Measurements from ENCODE around the gene METTL4. TPM values are rescaled to one million over a fixed set of nuclear protein-coding genes. Genes with fewer than 3 reads are reported as not detected.

The METTL4 gene
- polyA plus RNA-seq, 3 donors from 2014 or later: 6.0 to 12.0 (median 6.8) TPM

GRCh38 chr18:2502880-2503279 is 68.4 kb downstream of the METTL4 start:
- DNase-seq: no peak
- H3K27me3 Mint-ChIP-seq (ENCODE audit: low read depth in 3 of 3): peaks cover 0 to 11% (median 4%) of the 10 kb centered on the region in 3 donors
- H3K9me3 Mint-ChIP-seq: no peaks in the 10 kb centered on the region
- no peaks in the 10 kb centered on the region for H3K36me3 Mint-ChIP-seq
- H3K27ac Mint-ChIP-seq: no peak overlapping the region
- H3K4me3 Mint-ChIP-seq: no peak overlapping the region
- no peaks in the 10 kb centered on the region for H3K4me1 Mint-ChIP-seq

- H3K27me3 Mint-ChIP-seq (ENCODE audit: low read depth in 3 of 3): peaks cover 0 to 11% (median 4%) of the 10 kb centered on the region in 3 donors
- H3K4me1 Mint-ChIP-seq: no peaks in the 10 kb centered on the region
- H3K27ac Mint-ChIP-seq: no peak overlapping the region
- H3K36me3 Mint-ChIP-seq: no peaks in the 10 kb centered on the region
- no peaks in the 10 kb centered on the region for H3K9me3 Mint-ChIP-seq
- H3K4me3 Mint-ChIP-seq: no peak overlapping the region
- DNase-seq: no peak
These were observed 68.9 kb downstream of the METTL4 start for GRCh38 chr18:2502394-2502793.

- peaks cover 0 to 8% (median 4%) of the 10 kb centered on the region in 3 donors for H3K27me3 Mint-ChIP-seq (ENCODE audit: low read depth in 3 of 3)
- H3K4me1 Mint-ChIP-seq: no peaks in the 10 kb centered on the region
- no peak for DNase-seq
- no peak overlapping the region for H3K4me3 Mint-ChIP-seq
- no peak overlapping the region for H3K27ac Mint-ChIP-seq
- no peaks in the 10 kb centered on the region for H3K9me3 Mint-ChIP-seq
- H3K36me3 Mint-ChIP-seq: no peaks in the 10 kb centered on the region
These were observed 73.5 kb downstream of the METTL4 start for GRCh38 chr18:2497797-2498196.

GRCh38 chr18:2495381-2495780 is 75.9 kb downstream of the METTL4 start:
- H3K36me3 Mint-ChIP-seq: no peaks in the 10 kb centered on the region
- no peaks in the 10 kb centered on the region for H3K4me1 Mint-ChIP-seq
- no peaks in the 10 kb centered on the region for H3K9me3 Mint-ChIP-seq
- peaks cover 0 to 10% (median 7%) of the 10 kb centered on the region in 3 donors for H3K27me3 Mint-ChIP-seq (ENCODE audit: low read depth in 3 of 3)
- no peak overlapping the region for H3K4me3 Mint-ChIP-seq
- no peak for DNase-seq
- no peak overlapping the region for H3K27ac Mint-ChIP-seq

GRCh38 chr18:2494921-2495320 is 76.4 kb downstream of the METTL4 start:
- Mint-ChIP-seq H3K36me3 (no peaks in the 10 kb centered on the region), H3K27ac (no peak overlapping the region), H3K9me3 (no peaks in the 10 kb centered on the region), H3K4me3 (no peak overlapping the region), H3K27me3 (ENCODE audit: low read depth in 3 of 3) (peaks cover 0 to 12% (median 5%) of the 10 kb centered on the region in 3 donors), H3K4me1 (no peaks in the 10 kb centered on the region)
- no peak for DNase-seq

Other genes starting within 250 kb of the METTL4 start
- gene NDC80, start 52 bp upstream of the METTL4 start, polyA plus RNA-seq: 1 to 10 TPM; 1.6 to 2.7 (median 2.6) TPM
- 10 to 100 TPM; 13.9 to 31.0 (median 17.8) TPM for gene SMCHD1, start 84.2 kb upstream of the METTL4 start, polyA plus RNA-seq

Data from immature natural killer cell (primary cell).